Lower lobe of right lung (tissue), 2 donors: ENCODE results near the gene ESYT2. TPM values are rescaled to one million over a fixed set of nuclear protein-coding genes. Genes with fewer than 3 reads are reported as not detected.

Experiments used
- ATAC-seq, 2 donors: fragments of 200-7000 bp; cut with Tn5 transposase; one replicate each; pipeline ENCODE4 v1.9.1; 2020 to 2022; ENCODE audit warnings: mild to moderate bottlenecking in 2 of 2, moderate library complexity in 2 of 2
- DNase-seq: peaks from one replicate; pipeline ENCODE4 v3.0.0-alpha.2; 2020
- H3K27ac ChIP-seq: fragments of 200-600 bp; one replicate; pipeline ENCODE4 v1.8.0; 2022
- H3K27me3 ChIP-seq: fragments of 200-600 bp; one replicate; pipeline ENCODE4 v1.8.0; 2022; ENCODE audit warnings: low read depth
- H3K36me3 ChIP-seq: fragments of 200-600 bp; one replicate; pipeline ENCODE4 v1.8.0; 2022; ENCODE audit warnings: mild to moderate bottlenecking
- H3K4me1 ChIP-seq: fragments of 200-600 bp; one replicate; pipeline ENCODE4 v1.8.0; 2022
- H3K4me3 ChIP-seq: fragments of 200-600 bp; one replicate; pipeline ENCODE4 v1.8.0; 2022; ENCODE audit warnings: mild to moderate bottlenecking
- H3K9me3 ChIP-seq: fragments of 200-600 bp; one replicate; pipeline ENCODE4 v1.8.0; 2022
- intact Hi-C: fragments of 100-400 bp; cut with DNase I; formaldehyde crosslinking; loops from one replicate; pipeline ENCODE4 v1.11.0; 2022
- total RNA-seq: library from RNA; stranded (reverse); fragmentation: NEBNext Ultra II Directional; extraction: Animal tissue kit (Norgen Biotek cat#: 25700); gene quantifications from one replicate; pipeline ENCODE4 v1.2.1, GENCODE V29; 2021
- TF ChIP-seq, protein P1 (sequence below): fragments of 200-600 bp; IDR thresholded peaks from one replicate; pipeline ENCODE4 v1.8.0; 2022; ENCODE audit warnings: antibody characterized with exemption, mild to moderate bottlenecking
- donor health status: DM: no; HTN: yes; CAD: no; lungs with severe emphysema.

The ESYT2 gene
- total RNA-seq, 1 donor from 2014 or later, result 55.5 TPM

DNA sequence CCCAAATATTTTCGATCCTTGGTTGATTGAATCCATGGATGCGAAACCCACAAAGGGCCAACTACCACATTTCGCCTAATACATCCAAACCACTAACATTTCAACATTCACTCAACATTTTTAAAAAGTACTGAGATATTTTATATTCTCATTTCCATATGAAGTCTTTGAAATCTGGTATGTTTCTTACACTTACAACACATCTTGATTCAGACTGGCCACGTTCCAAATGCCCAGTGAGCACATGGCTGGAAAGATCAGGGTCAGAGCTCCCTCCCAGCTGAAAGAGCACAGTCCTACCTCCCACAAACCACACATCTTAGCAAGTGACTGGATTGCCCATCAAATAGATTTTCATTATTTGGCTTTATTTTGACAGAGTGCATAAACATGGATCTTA is 143.6 kb downstream of the ESYT2 start:
- Histone ChIP-seq H3K4me1 (no peaks in the 10 kb centered on the region), H3K27me3 (no peaks in the 10 kb centered on the region), H3K27ac (no peak overlapping the region), H3K36me3 (peaks cover 6% of the 10 kb centered on the region), H3K4me3 (no peak overlapping the region), H3K9me3 (no peaks in the 10 kb centered on the region)
- intact Hi-C loops, result no loop called here
- ATAC-seq (no peak), DNase-seq (no peak)
- TF ChIP-seq, protein P1, sequence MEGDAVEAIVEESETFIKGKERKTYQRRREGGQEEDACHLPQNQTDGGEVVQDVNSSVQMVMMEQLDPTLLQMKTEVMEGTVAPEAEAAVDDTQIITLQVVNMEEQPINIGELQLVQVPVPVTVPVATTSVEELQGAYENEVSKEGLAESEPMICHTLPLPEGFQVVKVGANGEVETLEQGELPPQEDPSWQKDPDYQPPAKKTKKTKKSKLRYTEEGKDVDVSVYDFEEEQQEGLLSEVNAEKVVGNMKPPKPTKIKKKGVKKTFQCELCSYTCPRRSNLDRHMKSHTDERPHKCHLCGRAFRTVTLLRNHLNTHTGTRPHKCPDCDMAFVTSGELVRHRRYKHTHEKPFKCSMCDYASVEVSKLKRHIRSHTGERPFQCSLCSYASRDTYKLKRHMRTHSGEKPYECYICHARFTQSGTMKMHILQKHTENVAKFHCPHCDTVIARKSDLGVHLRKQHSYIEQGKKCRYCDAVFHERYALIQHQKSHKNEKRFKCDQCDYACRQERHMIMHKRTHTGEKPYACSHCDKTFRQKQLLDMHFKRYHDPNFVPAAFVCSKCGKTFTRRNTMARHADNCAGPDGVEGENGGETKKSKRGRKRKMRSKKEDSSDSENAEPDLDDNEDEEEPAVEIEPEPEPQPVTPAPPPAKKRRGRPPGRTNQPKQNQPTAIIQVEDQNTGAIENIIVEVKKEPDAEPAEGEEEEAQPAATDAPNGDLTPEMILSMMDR, result no peak

DNA sequence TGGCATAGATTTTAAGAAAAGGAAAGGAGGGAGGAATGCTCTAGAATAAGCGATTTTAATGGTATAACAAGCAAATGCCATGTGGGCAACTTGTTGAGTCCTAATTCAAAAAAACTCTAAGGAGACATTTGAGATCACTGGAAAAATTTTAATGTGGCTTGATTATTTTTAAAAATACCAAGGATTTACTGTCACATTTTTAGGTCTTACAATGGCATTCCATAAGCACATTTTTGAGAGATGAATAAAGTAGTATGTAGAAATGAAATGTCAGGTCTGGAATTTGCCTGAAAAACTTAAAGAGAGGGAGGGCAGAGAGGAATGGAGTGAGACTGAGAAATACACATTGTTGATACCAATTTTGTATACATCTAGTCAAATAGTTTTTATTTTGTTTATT is 145.0 kb downstream of the ESYT2 start:
- intact Hi-C loops, result no loop called here
- ATAC-seq (no peak), DNase-seq (no peak)
- Histone ChIP-seq H3K27ac (no peak overlapping the region), H3K4me1 (no peaks in the 10 kb centered on the region), H3K4me3 (no peak overlapping the region), H3K27me3 (no peaks in the 10 kb centered on the region), H3K36me3 (peaks cover 9% of the 10 kb centered on the region), H3K9me3 (no peaks in the 10 kb centered on the region)
- TF ChIP-seq, protein P1, result no peak

DNA sequence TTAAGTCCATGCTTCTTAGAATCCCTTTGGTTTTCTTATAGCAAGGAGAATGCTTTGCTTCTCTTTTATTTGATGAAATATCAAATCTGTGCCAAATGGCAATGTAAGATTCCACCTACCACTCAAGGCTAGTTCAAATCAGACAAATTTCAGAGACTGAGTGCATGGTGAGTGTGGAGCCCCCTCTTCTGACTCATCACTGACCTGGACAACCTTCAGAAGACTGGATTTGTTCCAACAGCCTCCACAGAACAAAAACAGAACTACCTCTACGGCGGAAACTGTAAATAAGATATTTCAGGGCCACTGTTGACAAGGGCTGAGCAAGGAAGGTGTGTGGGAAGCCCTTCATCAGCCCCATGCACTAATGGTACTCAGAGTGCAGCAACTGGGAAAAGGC is 145.8 kb downstream of the ESYT2 start:
- no peak for ATAC-seq
- TF ChIP-seq, protein P1, result no peak
- no peak overlapping the region for H3K4me3 ChIP-seq
- intact Hi-C loops, result no loop called here
- no peak for DNase-seq
- no peak overlapping the region for H3K27ac ChIP-seq
- H3K27me3 ChIP-seq, result no peaks in the 10 kb centered on the region
- H3K4me1 ChIP-seq, result no peaks in the 10 kb centered on the region
- peaks cover 17% of the 10 kb centered on the region for H3K36me3 ChIP-seq
- H3K9me3 ChIP-seq, result no peaks in the 10 kb centered on the region

DNA sequence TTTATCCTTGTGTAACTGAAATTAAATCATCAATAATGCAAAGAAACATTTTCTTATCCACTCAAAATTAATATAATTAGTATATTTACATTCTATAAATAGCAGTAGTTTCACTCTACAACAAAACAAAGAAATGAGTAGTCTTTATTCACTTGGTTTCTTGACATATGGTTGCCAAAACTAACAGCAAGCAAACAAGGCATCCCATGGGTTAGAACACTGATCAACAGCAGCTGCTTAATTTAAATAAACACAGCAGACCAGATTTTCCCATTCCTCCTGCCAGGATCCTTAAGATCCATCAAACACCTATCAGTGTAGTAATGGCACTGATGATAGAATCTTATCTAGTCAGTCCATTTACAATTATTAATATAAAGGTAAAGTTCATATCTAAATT is 146.9 kb downstream of the ESYT2 start:
- TF ChIP-seq, protein P1, result no peak
- no peak overlapping the region for H3K27ac ChIP-seq
- H3K4me3 ChIP-seq, result no peak overlapping the region
- intact Hi-C loops, result no loop called here
- peaks cover 17% of the 10 kb centered on the region for H3K36me3 ChIP-seq
- ATAC-seq (no peak), DNase-seq (no peak)
- H3K9me3 ChIP-seq, result no peaks in the 10 kb centered on the region
- no peaks in the 10 kb centered on the region for H3K27me3 ChIP-seq
- no peaks in the 10 kb centered on the region for H3K4me1 ChIP-seq

Other genes with a start within 250 kb of the ESYT2 start
- 6.8 TPM for gene PTPRN2, start 241.7 kb downstream of the ESYT2 start, total RNA-seq
- 10.0 TPM for gene NCAPG2, start 124.7 kb downstream of the ESYT2 start, total RNA-seq
- 22.4 TPM for gene DYNC2I1, start 27.0 kb upstream of the ESYT2 start, total RNA-seq